Liver (tissue), 2 donors: ENCODE data around the gene MAP3K20.

Experiments used
- CTCF ChIP-seq: fragments of 150-350 bp; IDR thresholded peaks from 2 replicates; pipeline ENCODE4 v1.5.1; 2017; ENCODE audit warnings: improper control_type of control experiment, low read depth, low read length; ENCODE audit not compliant: missing input control
- ZBTB33 ChIP-seq: IDR thresholded peaks from 2 replicates; pipeline ENCODE4 v1.6.1; 2016; ENCODE audit warnings: antibody characterized with exemption
- donor health status: healthy.

- TF ChIP-seq CTCF (no peak), ZBTB33 (no peak)
Measured at GRCh38 chr2:173048897-173049661, 26.6 kb upstream of the MAP3K20 start.
